ENCODE data around the gene ADCK1. TPM values are rescaled to one million over a fixed set of nuclear protein-coding genes. Genes with fewer than 3 reads are reported as not detected.

Gene ADCK1
- total RNA-seq, 6 donors from 2014 or later, result 5.6 to 40.3 (median 9.2) TPM

DNA sequence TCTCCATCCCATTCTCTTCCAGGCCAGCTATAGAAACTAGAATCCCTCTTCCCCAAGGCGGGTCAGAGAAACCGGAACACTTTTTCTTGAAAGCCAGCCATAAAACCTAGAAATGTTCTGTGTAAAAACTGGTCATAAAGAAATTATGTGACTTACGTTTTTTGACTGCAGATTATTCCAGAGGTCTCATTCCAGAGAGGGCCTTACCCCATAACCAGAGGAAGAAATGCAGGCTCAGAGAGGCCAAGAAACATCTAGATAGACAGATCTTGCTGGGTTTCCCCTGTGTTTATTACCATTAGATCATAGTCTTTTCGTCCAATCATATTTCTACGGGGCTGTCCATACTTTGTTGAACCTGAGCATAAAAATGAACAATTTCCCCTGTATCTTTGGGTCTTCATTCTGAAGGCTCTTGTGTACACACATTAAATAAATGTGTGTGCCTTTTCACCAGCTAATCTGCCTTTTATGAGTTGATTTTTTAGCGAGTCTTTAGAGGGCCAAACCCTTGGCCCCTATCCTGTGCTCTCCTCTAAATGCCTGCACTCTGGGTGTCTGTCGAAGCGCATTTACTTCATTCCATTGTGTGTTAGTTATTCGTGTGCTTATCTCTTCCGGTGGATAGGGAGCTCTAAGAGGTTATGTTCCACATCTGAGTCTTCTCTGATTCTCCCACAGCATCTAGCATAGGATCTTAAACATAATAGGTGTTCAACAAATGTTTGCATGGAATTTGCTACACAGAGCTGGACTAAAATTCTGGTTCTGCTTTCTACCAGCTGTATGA is 163.0 kb downstream of the ADCK1 start:
- Histone ChIP-seq H3K27me3 (peaks cover 0 to 4% (median 0%) of the 10 kb centered on the region in 4 donors), H3K4me1 (peaks cover 0 to 9% (median 5%) of the 10 kb centered on the region in 4 donors), H3K27ac (no peak overlapping the region), H3K36me3 (no peaks in the 10 kb centered on the region), H3K9me3 (no peaks in the 10 kb centered on the region), H3K4me3 (no peak overlapping the region)
- DNase-seq (no peak), ATAC-seq (ENCODE audit: low FRiP score in 2 of 2) (no peak)
- 74 to 78% methylated on average over 10 of the region's 10 CpGs for WGBS, 2 donors
- TF ChIP-seq EP300 (IDR thresholded peaks at IDR 0.05) (no peak), CTCF (IDR thresholded peaks at IDR 0.05) (no peak), POLR2AphosphoS5 (IDR thresholded peaks at IDR 0.05) (no peak), POLR2A (IDR thresholded peaks at IDR 0.05) (no peak)

- TF ChIP-seq POLR2A (IDR thresholded peaks at IDR 0.05) (no peak), CTCF (IDR thresholded peaks at IDR 0.05) (no peak), POLR2AphosphoS5 (IDR thresholded peaks at IDR 0.05) (no peak), EP300 (IDR thresholded peaks at IDR 0.05) (no peak)
- 95 to 97% methylated on average over 3 of the region's 3 CpGs for WGBS, 2 donors
- no peaks in the 10 kb centered on the region for H3K9me3 ChIP-seq
- peaks cover 0 to 4% (median 0%) of the 10 kb centered on the region in 4 donors for H3K27me3 ChIP-seq
- no peak overlapping the region for H3K27ac ChIP-seq
- H3K4me3 ChIP-seq, result no peak overlapping the region
- ATAC-seq (ENCODE audit: low FRiP score in 2 of 2) (no peak), DNase-seq (no peak)
- no peaks in the 10 kb centered on the region for H3K36me3 ChIP-seq
- peaks cover 0 to 9% (median 5%) of the 10 kb centered on the region in 4 donors for H3K4me1 ChIP-seq
These were observed 164.7 kb downstream of the ADCK1 start for GRCh38 chr14:77964586-77964985.

DNA sequence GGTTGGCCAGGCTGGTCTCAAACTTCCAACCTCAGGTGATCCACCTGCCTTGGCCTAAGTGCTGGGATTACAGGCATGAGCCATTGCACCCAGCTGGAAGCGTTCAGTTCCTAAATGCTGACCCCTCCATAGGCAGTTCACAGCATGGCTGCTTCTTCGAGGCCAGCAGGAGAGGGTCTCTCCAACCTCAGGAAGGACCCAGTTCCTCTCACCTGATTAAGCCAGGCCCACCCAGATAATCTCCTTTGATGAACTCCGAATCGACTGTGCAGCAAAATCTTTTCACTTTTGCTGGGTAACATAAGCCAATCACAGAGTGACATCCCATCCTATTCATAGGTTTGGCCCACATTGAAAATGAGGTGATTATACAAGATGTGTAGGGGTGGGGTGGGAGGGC is 165.1 kb downstream of the ADCK1 start:
- no peak overlapping the region for H3K27ac ChIP-seq
- H3K4me1 ChIP-seq, result peaks cover 0 to 9% (median 5%) of the 10 kb centered on the region in 4 donors
- DNase-seq (no peak), ATAC-seq (ENCODE audit: low FRiP score in 2 of 2) (no peak)
- 94% methylated on average over 4 of the region's 4 CpGs for WGBS, 2 donors
- TF ChIP-seq CTCF (IDR thresholded peaks at IDR 0.05) (no peak), EP300 (IDR thresholded peaks at IDR 0.05) (no peak), POLR2AphosphoS5 (IDR thresholded peaks at IDR 0.05) (no peak), POLR2A (IDR thresholded peaks at IDR 0.05) (no peak)
- no peak overlapping the region for H3K4me3 ChIP-seq
- peaks cover 0 to 4% (median 0%) of the 10 kb centered on the region in 4 donors for H3K27me3 ChIP-seq
- H3K9me3 ChIP-seq, result no peaks in the 10 kb centered on the region
- H3K36me3 ChIP-seq, result no peaks in the 10 kb centered on the region

DNA sequence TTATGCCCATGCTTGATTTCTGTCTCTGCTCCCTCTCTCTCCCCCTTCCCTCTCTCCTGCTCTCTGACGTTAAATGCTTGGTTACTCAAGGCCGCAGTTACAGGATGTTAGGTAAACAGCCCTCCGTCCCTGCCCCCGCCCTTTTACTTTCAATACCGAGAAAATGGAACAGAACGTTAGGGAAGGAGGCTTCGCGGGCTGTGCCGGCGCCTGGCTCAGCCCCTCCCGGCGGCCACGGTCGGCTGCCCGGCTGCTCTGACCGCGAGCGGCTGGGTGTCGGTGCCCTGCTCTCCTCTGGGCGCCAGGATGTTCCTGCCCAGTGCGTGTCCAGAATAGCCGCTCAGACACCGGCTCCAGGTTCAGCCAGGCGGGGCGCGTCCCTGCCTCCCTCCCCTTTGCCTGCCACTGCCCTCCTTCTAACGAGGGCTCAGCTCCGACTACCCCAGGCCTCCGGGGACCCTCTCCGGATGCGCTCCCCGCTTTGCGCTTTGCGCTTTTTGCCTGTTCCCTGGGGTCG is 166.1 kb downstream of the ADCK1 start:
- DNase-seq, result peak in 1 of 2 donors; percentile 85

More for the DNA sequence above, 166.1 kb downstream of the ADCK1 start:
- Histone ChIP-seq H3K9me3 (no peaks in the 10 kb centered on the region), H3K36me3 (no peaks in the 10 kb centered on the region), H3K27me3 (peaks cover 0 to 4% (median 0%) of the 10 kb centered on the region in 4 donors), H3K4me1 (peaks cover 0 to 9% (median 5%) of the 10 kb centered on the region in 4 donors), H3K4me3 (peak overlapping the region in 3 of 4 donors; percentile 33 to 41 (median 38)), H3K27ac (no peak overlapping the region)
- TF ChIP-seq CTCF (IDR thresholded peaks at IDR 0.05), result no peak
- no peak for TF ChIP-seq EP300 (IDR thresholded peaks at IDR 0.05)
- TF ChIP-seq POLR2A (IDR thresholded peaks at IDR 0.05), result no peak
- TF ChIP-seq POLR2AphosphoS5 (IDR thresholded peaks at IDR 0.05), result no peak
- ATAC-seq (ENCODE audit: low FRiP score in 2 of 2), result peak; percentile 21 to 71
- WGBS, 2 donors, result 2 to 8% methylated on average over 23 to 26 of the region's 35 CpGs

Data from upper lobe of left lung (tissue), 6 donors.